Mucosa of gallbladder (tissue), 1 donor: ENCODE results near the gene RPL10A. TPM values are rescaled to one million over a fixed set of nuclear protein-coding genes. Genes with fewer than 3 reads are reported as not detected.
"Not testable (repeated sequence)": the region's sequence is repeated elsewhere in the genome, so short reads cannot be mapped to it uniquely, and the experiment has no call there.

ENCODE experiments used
- DNase-seq: peaks from one replicate; pipeline ENCODE4 v3.0.0-alpha.2; 2020; ENCODE audit warnings: low spot score
- total RNA-seq: library from RNA; stranded (reverse); gene quantifications from one replicate; pipeline ENCODE4 v1.2.1, GENCODE V29; 2021
- donor health status: DM: no; HTN: no; CAD: no.

RPL10A gene
- total RNA-seq, 1 donor from 2014 or later, result 921 TPM

DNA sequence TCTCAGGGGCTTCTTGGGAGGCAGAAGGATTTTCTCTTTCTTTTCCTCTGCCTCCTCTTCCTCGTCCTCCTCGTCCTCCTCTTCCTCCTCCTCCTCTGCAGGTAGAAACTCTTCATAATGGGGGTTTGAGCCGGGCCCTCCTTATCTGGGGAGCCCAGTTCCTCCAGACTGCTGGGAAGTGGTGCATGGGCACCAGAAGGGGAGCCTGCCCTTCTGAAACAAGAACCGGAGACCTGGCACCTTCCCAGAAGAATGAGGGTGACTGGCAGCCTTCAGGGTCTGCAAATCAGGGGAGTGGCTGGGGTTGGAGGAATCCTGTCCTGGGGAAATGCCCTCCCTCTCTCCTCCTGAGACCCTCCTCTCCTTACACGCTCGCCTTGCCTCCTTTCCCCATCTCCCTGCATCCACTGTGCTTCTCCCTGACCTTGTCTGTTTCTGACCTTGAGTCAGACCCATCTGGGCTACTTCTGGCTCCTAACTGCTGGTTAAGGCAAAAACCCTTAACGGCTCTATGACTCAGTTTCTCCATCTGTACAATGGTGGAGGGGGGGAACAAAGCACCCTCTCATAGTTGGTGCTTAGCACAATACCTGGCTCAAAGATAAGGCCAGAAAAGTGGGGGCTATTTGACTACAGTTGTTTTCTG lies 42.8 kb downstream of the RPL10A start:
- no peak for DNase-seq

DNA sequence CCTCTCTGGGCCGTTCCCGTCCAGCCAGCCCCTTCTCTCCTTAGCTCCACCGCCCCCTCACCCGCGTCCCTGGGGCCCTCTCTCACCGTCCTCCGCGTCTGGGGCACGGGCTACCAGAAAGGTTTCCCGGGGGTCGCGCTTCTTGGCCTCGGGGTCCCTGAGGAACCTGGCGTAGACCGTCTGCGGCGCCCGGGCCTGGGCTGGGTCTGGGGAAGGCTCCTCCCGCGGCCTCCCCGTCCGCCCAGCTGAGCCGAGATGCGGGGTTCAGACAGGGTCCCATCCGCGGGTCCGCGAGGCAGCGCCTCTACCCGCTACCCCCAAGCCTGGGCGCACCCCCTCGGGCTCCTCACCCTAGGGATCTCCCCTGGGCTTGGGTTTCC lies 43.4 kb downstream of the RPL10A start:
- DNase-seq, result no peak

GRCh38 chr6:35512006-35512405 lies 43.8 kb downstream of the RPL10A start:
- DNase-seq, result no peak

- no peak for DNase-seq
Measured at GRCh38 chr6:35512740-35513139, 44.5 kb downstream of the RPL10A start, which contains the start of gene TULP1. TULP1 (minus strand) TSS chr6:35512896; CDS start chr6:35512858, 38 bp downstream.

DNA sequence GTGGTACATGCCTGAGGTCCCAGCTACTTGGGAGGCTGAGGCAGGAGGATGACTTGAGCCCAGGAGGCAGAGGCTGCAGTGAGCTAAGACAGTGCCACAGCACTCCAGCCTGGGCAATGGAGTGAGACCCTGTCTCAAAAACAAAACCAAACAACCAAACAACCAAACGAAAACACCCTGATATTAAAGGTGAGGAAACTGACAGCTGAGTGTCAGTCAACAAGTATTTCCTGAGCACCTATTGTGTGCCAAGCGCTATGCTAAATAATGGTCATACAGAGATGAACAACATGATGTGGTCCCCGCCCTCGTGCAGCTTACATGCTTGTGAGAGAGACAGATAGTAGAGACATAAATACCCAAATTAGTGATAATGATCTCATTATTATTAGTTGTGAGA lies 46.4 kb downstream of the RPL10A start:
- no peak for DNase-seq

- DNase-seq, result not testable (repeated sequence)
Measured at GRCh38 chr6:35515939-35516338, 47.7 kb downstream of the RPL10A start.

DNA sequence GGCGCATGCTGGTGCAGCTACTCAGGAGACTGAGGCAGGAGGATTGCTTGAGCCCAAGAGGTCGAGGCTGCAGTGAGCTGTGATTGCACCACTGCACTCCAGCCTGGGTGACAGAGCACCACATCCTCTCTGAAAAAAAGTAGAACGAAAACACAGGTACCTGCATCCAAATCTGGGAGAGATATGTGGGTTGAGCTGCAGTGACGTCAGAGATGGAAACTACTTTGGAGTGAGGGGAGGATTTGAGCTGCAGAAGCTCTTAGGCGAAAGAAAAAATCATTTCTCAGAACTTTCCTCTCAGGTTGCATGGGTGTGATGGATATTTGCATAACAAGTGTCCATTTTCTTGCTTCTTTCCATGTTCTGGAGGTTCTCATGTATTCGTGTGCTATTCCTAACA lies 48.5 kb downstream of the RPL10A start:
- DNase-seq, result no peak

GRCh38 chr6:35517978-35518377 lies 49.8 kb downstream of the RPL10A start:
- not testable (repeated sequence) for DNase-seq

GRCh38 chr6:35518566-35519312 lies 50.5 kb downstream of the RPL10A start:
- no peak for DNase-seq

GRCh38 chr6:35519313-35520015 lies 51.3 kb downstream of the RPL10A start:
- DNase-seq, result no peak

Other genes with a start within 250 kb of the RPL10A start
- 38.3 TPM for gene ZNF76, start 208.7 kb upstream of the RPL10A start, total RNA-seq
- gene DEF6, start 170.6 kb upstream of the RPL10A start, total RNA-seq, result 19.5 TPM
- gene PPARD, start 125.8 kb upstream of the RPL10A start, total RNA-seq, result 27.9 TPM
- gene FANCE, start 16.1 kb upstream of the RPL10A start, total RNA-seq, result 2.6 TPM
- 45.3 TPM for gene TEAD3, start 28.7 kb downstream of the RPL10A start, total RNA-seq
- not detected for gene TULP1, start 44.5 kb downstream of the RPL10A start, total RNA-seq
- gene FKBP5, start 220.5 kb downstream of the RPL10A start, total RNA-seq, result 174 TPM